HG02852 (cell line): ENCODE data around the gene LDB2.
"Not testable (repeated sequence)": the region's sequence is repeated elsewhere in the genome, so short reads cannot be mapped to it uniquely, and the experiment has no call there.

Experiments
- ATAC-seq: cut with Tn5 transposase; IDR thresholded peaks from one replicate; pipeline ENCODE4 v1.9.1; 2021; ENCODE audit warnings: mild to moderate bottlenecking, moderate library complexity; ENCODE audit not compliant: unreplicated experiment

The LDB2 gene

GRCh38 chr4:16897991-16898827, at the start of gene LDB2:
LDB2 (minus strand) TSS chr4:16898645.
- ATAC-seq, result no peak

DNA sequence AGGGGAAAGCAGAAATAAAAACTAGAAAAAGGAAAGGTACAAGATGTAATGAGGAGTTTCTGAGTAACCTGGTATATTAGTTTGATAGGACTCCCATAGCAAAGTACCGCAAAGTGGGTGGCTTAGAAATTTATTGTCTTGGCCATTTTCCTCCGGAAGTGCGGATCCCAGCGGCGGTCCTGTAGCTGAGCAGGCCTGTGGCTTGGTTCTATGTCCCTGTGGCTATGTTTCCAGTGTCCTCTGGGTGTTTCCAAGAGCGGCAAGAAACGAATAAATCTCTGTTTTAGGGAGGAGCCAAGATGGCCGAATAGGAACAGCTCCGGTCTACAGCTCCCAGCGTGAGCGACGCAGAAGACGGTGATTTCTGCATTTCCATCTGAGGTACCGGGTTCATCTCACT, 44.0 kb upstream of the LDB2 start:
- ATAC-seq, result no peak

DNA sequence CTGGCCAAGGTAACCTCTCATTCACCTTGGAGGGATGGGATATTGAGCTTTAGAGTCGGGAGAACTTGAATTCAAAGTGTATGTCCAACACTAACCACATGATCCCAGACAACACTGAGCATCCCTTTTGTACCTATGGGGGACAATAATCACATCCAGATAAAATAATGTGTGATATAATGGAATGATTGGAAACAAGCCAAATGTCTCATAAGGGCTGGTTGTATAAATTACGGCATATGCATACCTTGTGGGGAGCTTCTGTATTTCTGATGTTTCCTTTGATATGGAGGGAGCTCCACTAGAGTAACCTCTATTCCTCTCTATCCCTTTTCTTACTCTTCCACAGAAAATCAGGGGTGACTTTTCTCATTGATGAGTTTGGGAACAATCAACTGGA, 40.7 kb upstream of the LDB2 start:
- ATAC-seq, result no peak

- no peak for ATAC-seq
Observed at GRCh38 chr4:16938512-16939040, 40.1 kb upstream of the LDB2 start.

GRCh38 chr4:16931339-16932305, 33.2 kb upstream of the LDB2 start:
- ATAC-seq, result no peak

- no peak for ATAC-seq
Observed at GRCh38 chr4:16926214-16926613, 27.8 kb upstream of the LDB2 start.

DNA sequence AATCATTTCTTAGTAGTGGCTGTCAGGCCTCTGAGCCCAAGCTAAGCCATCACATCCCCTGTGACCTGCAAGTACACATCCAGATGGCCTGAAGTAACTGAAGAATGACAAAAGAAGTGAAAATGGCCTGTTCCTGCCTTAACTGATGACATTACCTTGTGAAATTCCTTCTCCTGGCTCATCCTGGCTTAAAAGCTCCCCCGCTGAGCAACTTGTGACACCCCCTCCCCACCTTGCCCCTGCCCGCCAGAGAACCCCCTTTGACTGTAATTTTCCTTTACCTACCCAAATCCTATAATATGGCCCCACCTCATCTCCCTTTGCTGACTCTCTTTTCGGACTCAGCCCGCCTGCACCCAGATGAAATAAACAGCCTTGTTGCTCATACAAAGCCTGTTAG, 20.3 kb upstream of the LDB2 start:
- not testable (repeated sequence) for ATAC-seq

GRCh38 chr4:16916719-16917337, 18.4 kb upstream of the LDB2 start:
- ATAC-seq, result peak; percentile 99

GRCh38 chr4:16916031-16916430, 17.6 kb upstream of the LDB2 start:
- no peak for ATAC-seq

- ATAC-seq, result no peak
Observed at GRCh38 chr4:16914208-16914607, 15.8 kb upstream of the LDB2 start.

GRCh38 chr4:16912896-16913295, 14.5 kb upstream of the LDB2 start:
- no peak for ATAC-seq

DNA sequence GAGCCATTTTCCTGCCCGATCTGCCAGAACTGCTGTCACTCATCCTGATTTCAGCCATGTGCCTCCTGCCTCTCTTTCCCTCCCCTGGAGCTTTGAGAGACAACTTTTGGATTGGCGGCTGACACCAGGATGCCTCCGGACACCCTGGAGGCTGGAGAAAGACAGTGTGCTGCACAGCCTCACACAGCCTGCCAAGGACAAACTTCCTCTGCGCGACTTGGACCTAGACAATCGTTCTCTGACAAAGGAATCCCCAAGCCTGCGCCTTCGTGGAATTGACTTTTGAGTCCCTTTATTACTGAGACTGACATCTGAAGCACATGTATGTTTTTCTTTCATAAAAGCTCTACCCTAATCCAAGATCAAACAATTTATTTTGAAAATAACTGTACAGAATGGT, 10.8 kb upstream of the LDB2 start:
- no peak for ATAC-seq

DNA sequence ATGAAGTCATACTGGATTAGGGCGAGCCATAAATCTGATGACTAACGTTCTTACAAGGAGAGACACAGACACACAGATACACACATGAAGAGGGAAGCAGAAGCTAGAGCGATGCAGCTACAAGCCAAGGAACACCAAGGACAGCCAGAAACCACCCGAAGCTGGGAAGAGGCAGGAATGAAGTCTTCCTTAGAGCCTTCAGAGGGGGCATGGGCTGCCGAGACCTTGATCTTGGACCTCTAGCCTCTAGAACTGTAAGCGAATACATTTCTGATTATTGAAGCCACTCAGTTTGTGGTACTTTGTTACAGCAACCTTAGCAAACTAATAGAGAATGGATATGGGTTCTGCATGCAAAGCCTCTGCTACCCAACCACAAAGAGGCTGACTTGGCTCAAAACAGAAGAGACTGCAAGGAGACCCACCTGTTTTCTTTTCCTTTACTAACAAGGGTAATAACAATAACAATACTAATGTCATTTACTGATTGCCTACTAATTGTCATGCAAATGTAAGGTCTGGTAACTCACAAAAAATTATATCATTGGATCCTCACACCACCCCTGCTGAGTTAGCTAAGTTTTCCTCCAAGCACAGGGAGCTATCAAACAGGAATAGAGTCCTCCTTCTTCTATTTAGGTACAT, 10.1 kb upstream of the LDB2 start:
- no peak for ATAC-seq

- ATAC-seq, result no peak
Observed at GRCh38 chr4:16900325-16900724, 1.9 kb upstream of the LDB2 start.

DNA sequence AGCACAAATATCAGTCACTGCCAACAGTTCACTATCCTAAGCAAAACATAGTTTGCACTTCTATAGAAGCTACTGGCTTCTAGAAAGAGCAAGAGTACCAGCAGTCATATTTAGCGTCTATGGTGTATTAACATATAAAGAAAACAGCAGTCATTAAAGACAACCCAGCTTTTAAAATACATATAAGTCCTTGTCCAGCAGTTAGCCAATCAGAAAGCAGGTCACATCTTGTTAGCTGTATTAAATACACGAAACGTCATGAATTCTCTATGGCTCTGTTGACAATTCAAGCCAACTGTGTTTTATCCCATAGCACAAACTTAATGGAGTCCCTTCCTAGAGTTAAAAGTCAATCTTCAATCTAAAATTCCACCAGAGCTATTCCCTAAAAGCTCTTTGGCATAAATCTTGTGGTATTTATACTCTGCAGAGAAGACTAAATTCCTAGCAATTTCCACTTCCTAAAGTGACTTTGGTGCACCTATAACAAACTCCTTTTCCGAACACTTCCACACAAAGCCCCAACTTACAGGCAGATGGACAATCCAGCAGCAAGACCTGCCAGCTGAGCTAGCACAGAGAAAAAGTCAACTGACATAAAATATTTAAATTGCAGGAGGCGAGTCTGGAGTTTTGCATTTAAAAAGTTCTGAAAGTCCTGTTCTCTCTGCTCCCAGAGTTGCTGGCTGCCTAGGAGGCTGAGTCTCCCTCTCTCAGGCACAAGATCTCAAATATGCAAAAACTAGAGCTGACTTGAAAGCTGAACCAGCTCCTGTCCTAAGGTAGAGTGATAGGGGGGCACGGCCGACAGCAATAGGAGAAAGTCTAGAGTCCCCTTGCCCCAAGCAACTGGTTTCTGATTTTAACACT, 1.3 kb downstream of the LDB2 start:
- ATAC-seq, result no peak

DNA sequence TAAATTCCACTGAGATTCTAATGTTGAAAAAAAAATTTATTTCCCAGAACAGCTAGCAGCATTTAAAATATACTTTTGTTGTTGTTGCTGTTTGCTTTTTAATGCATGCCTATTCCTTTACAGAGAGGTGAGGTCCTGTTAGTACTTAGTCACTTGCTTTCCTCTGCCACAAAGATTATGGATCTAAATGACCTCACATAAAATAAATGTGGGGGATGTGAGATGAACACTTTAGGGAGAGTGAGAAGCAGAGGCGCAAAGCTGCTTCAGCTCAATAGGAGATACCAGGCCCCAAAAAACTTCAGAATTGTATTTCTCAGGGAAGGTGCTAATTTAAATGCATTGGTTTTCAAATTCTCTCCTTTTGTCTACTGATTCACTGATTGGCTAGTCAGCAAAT, 4.0 kb downstream of the LDB2 start:
- no peak for ATAC-seq

DNA sequence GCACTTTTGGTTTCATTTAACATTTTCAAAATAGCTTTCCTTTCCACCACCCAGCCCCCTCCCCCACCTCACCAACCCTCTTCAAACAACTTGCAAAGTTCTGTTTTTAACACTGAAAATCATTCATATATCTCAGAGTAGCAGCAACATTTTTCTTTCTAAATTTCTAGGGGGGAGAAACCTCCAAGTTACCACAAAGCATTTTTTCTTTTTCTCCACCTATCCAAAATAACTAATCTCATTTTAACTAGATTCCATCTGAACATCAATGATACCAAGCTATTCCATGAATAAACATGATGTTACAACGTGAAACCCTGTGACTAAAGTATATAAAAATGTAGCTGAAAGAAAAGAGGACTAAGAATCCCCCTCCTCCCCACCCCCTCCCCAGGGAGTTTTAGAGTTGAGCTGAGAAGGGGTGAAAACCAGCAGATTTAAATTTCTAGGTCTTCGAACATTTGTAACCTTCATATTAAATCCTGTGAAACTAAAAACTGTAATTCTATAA, 5.2 kb downstream of the LDB2 start:
- no peak for ATAC-seq

- ATAC-seq, result no peak
Observed at GRCh38 chr4:16890651-16891050, 7.8 kb downstream of the LDB2 start.

- ATAC-seq, result no peak
Observed at GRCh38 chr4:16889945-16890344, 8.5 kb downstream of the LDB2 start.
